Measurements from ENCODE around the gene PCDHGB1.
"Not testable (repeated sequence)": the region's sequence is repeated elsewhere in the genome, so short reads cannot be mapped to it uniquely, and the experiment has no call there.

The PCDHGB1 gene

DNA sequence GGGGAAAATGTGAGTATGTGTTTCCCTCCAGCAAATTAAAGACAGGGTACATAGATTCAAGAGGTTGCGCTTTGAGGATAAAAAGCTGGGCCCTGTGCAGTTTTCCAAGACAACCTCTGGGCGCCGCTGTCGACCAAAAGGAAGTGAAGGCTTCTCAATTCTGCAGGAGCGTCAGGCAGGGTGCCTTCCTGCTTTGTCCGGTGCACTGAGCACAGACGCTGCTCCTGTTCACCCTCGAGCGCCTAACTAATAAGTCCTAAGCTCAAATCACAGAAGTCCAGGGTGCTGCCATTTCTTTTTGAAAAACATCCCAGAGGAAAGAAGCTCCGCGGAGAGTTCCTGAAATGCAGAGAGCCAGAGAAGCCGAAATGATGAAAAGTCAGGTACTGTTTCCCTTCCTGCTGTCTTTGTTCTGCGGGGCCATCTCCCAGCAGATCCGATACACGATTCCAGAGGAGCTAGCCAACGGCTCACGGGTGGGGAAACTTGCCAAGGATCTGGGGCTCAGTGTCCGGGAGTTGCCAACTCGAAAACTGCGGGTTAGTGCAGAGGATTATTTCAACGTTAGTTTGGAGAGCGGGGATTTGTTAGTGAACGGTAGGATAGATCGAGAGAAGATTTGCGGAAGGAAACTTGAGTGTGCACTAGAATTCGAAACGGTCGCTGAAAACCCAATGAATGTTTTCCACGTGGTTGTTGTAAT is at the start of gene PCDHGB1:
Gene PCDHGB1 (plus strand): TSS at position 183 of the 703 bp plus-strand sequence. CDS start 162 bp downstream, at position 345.
- no peak for DNase-seq (ENCODE audit: low read depth in 2 of 2)

DNA sequence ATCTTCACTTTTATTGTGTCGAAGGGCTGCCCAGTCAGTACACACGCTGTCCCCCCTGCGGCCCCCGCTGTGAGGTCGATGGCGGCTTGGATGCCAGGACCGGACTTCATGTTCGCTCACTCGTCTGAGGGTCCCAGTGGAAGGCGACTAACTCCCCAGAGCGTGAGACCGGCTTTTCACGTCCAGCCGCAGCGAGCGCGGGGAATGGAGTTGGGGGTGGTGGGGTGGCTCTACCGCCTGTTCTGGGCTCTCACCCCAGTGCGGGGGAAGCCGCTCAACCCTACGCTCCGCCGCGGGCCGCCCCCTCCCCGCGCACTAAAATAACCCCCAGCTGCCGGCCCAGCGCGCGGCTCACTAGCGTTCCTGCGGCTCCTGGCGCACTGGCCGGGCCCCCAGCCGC is 46.1 kb upstream of the PCDHGB1 start, which contains the start of gene SLC25A2:
Gene SLC25A2 (minus strand): TSS at position 294 of the 400 bp plus-strand sequence. CDS start 184 bp downstream, at position 110.
- DNase-seq (ENCODE audit: low read depth in 2 of 2) = no peak

DNA sequence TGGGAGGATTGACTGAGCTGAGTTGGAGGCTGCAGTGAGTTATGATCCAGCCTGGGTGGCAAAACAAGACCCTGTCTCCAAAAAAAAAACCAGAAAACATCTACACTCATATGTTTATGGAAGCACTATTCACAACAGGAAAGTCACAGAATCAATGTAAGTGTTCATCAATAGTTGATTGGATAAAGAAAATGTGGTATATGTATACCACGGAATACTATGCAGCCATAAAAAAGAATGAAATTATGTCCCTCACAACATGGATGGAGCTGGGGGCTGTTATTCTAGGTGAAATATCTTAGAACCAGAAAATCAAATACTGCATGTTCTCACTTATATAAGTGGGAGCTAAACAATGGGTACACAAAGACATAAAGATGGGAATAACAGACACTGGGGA is 43.3 kb upstream of the PCDHGB1 start:
- no peak for DNase-seq (ENCODE audit: low read depth in 2 of 2)

DNA sequence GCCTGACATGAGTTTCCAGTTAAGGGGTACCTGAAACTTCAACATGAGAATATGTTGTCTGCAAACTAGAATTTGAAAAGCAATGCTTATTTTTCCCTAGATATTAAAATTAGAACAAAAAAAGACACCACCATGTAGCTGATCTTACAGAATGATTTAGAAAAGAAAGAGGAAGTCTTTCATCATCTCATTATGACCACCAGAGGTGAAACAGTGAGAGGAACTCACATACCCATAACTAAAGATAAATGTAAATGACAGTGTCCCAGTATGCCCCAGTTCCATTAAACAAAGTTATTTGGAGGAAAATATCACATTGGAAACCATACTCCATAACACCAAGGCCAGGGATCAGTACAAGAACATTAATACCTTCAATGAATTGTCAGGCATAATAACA is 36.2 kb upstream of the PCDHGB1 start:
- DNase-seq (ENCODE audit: low read depth in 2 of 2) = no peak

DNA sequence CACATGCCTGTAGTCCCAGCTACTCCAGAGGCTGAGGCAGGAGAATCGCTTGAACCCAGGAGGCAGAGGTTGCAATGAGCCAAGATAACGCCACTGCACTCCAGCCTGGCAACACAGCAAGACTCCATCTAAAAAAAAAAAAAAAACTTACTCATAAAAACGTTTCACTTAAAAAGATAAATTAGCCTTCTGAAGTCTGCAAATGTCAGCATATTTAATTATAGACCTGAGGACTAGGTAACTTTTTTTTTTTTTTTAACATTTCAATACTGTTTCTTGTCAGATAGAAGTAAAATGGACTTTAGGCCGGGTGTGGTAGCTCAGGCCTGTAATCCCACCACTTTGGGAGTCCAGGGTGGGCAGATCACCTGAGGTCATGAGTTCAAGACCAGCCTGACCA is 32.9 kb upstream of the PCDHGB1 start:
- DNase-seq (ENCODE audit: low read depth in 2 of 2) = not testable (repeated sequence)

DNA sequence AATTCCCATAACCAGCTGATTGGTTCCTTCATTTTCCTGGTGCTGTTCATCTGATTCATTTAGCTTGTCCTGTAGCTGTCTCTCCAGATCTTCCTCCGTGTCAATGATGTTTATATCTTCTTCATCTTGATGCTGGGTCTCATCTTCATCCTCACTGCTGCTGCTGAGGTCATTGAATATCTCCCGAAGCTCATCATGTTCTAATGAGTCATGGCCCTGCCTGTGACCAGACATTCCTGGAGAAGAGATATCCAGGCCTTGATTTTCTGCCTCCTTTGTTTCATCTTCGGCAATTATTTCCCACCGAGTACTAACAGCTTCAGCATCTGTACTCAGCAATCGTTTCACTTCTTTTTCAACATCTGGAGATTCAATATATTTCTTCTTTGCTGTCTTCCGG is 30.7 kb upstream of the PCDHGB1 start:
- DNase-seq (ENCODE audit: low read depth in 2 of 2) = no peak

DNA sequence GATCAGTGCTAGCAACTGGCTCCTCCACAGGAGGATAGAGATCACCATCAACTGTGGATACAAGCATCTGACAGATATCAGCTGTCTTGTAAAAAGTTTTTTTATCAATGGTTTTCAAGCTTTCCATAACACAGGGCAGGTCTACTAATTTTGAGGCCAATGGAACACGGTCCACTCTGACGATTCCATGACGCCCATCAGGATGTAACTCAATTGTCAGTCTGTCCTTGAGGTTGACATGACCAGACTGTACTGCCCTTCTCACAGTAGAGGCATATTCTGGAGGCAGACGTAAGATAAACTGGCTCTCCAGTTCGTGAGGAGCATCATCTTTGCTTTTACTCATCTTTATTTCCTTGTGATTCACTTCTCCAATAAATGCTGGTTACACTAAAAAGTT is 30.2 kb upstream of the PCDHGB1 start:
- DNase-seq (ENCODE audit: low read depth in 2 of 2) = no peak

DNA sequence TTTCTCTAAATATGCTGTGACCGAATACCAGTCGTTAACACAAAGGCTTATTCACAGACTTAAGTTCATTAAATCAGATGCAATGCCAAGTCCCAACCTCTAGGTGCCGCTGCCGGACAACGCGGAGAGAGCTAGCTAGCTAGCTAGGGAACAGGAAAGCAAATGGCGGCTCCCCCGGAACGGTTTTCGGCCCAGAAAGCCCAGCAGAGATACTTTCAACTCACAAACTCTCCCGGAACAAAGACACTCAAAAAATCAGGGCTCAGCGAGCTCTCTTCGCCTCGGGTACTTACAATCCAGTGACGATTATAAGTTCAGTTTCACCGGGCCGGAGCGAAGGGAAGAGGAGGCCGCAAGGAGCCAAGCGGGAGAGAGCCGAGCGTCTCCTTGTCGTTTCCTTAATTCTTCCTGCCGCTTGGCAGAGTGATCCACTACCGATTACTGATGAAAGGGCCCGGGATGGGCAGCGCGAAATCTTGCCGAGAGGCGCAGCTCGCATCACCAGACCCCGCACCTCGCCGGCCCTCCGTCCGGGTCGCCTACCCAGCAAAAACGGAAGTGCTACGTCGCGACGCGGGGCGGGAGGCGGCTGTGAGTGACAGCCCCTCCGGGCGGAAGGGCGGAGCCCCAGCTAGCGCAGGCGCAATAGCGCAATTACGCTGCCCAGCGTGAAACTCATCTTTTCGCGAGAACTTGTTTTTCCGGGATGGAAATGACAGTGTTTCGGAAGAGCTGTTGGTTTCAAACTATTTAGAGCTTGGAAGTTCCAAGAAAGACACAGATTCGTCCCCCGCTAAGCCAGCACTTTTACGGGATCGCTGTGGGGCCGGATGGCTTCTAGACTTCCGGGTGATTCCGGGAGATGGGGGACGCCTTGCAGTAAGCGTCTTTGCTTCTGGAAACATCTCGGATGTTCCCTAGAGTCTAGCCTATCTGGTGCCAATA is 29.4 kb upstream of the PCDHGB1 start, which contains the start of gene TAF7:
Gene TAF7 (minus strand): TSS at position 560 of the 945 bp plus-strand sequence. CDS start 740 bp downstream, outside the sequence.
- DNase-seq (ENCODE audit: low read depth in 2 of 2) = peak; percentile 85 to 86

DNA sequence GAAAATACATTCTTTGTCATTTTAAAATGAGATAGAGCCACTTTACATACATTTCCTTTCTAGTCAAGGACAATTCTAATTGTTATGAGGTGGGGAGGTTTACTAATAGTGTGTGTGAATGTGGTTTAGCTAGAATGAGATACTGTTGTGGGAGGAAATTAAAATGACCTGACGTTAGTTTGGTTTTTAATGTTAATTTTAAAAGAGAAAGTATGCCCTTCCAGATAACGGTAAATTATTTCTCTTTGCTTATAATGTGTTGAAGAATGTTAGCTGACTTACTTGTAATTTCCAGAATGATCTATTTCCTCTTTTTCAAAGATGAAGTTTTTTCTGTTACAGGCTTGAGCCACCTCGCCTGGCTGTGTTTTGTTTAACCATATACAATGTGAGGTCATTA is 27.6 kb upstream of the PCDHGB1 start:
- no peak for DNase-seq (ENCODE audit: low read depth in 2 of 2)

DNA sequence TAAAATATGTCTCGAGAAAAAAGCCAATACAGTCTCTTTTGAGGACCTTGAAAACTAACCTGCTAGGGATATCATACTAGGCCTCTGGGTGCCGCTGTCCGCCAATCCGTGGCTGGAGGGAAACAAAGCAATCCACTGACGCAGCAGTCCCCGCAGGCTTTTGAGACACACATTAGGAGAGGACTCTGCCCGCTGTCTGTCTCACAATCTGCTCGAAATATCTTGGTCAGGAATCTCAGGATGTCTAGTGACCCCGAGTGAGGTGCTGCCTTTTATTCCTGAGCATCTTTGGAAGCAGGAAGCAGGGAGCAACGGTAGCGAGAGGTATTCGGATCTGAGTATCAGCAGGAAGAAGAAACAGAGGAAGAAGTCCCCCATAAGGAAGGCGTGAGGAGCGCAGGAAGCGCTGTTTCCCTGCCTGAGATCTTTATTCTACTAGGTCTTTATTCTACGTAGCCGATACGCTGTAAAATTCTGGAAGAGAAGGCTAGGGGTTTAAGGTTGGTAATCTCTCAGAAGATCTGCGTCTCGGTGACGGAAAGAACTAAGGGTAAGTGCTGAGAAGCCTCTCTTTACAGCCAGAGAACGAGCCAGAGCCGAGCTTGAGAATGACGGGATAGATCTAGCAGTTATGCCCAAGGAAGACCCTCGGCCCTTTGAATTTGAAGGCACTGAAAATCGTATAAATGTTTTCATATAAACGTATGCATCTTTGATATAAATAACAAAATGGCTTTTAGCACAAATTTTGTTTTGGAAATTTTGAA is 23.6 kb upstream of the PCDHGB1 start:
- peak; percentile 30 to 43 for DNase-seq (ENCODE audit: low read depth in 2 of 2)

DNA sequence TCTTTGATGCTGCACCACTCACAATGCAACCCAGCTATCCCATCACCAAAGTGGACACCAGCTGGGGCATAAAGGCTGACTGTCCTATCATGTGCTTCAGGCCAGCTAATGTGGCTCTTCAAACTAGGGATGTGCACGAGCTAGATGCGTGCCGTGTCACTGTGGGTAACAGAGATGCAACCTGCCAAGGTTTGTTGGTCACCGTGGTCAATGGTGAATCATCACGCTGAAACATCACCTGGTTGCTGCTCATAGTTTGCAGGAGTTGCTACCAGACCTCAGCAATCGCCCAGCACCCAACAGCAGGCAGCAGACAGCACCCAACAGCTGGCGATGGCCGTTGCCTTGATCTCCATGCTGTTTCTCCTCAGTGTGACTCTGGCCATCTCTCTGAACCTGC is 21.7 kb upstream of the PCDHGB1 start:
- no peak for DNase-seq (ENCODE audit: low read depth in 2 of 2)

DNA sequence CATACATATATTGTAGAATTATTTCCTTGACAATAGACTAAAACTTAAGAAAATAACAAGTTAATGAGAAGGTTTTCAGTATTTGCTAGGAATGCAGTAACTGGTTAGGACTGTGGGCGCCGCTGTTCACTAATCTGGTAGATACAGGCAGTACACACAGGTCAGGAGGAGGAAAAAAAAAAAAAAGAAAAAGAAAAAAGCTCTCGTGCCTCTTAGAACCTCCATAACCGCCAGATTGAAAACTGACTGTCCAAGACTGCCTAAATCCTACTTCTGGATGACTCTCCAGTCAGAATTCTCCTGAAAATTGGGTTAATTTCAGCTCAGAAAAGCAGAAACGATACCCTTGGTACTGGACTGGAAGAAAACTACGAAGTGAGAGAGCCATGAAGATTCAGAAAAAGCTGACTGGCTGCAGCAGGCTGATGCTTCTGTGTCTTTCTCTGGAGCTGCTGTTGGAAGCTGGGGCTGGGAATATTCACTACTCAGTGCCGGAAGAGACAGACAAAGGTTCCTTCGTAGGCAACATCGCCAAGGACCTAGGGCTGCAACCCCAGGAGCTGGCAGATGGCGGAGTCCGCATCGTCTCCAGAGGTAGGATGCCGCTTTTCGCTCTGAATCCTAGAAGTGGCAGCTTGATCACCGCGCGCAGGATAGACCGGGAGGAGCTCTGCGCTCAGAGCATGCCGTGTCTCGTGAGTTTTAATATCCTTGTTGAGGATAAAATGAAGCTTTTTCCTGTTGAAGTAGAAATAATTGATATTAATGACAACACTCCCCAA is 19.4 kb upstream of the PCDHGB1 start, which contains the start of gene PCDHGA1:
Gene PCDHGA1 (plus strand): TSS at position 216 of the 782 bp plus-strand sequence.
- DNase-seq (ENCODE audit: low read depth in 2 of 2) = no peak

DNA sequence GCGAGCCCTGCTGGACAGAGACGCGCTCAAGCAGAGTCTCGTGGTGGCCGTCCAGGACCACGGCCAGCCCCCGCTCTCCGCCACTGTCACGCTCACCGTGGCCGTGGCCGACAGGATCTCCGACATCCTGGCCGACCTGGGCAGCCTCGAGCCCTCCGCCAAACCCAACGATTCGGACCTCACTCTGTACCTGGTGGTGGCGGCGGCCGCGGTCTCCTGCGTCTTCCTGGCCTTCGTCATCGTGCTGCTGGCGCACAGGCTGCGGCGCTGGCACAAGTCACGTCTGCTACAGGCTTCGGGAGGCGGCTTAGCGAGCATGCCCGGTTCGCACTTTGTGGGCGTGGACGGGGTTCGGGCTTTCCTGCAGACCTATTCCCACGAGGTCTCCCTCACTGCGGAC is 17.3 kb upstream of the PCDHGB1 start:
- DNase-seq (ENCODE audit: low read depth in 2 of 2) = not testable (repeated sequence)

DNA sequence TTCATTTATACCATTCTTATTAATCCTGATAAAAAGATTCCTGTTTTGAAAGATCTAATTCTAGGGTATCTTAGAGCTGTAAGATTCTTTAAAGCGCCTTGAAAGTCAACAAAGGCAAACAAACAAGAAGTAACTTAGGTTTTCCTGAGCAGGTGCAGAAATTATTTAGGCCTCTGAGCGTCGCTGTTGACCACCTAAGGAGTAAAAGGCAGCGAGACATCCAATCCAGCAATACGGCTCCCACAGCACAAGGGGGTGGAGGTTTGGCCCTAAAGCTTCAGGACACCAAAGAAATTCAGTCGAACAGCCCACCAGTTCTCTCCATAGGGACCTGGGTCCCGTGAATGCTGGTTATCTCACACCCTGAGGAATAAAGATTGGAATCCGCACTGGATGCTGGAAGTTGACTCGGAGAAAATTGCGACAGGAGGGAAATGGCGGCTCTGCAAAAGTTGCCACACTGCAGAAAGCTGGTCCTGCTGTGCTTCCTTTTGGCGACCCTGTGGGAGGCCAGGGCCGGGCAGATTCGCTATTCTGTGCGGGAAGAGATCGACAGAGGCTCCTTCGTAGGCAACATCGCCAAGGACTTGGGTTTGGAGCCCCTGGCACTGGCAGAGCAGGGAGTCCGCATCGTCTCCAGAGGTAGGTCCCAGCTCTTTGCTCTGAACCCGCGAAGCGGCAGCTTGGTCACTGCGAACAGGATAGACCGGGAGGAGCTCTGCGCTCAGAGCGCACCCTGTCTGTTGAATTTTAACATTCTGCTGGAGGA is 11.2 kb upstream of the PCDHGB1 start, which contains the start of gene PCDHGA2:
Gene PCDHGA2 (plus strand): TSS at position 223 of the 769 bp plus-strand sequence.
- no peak for DNase-seq (ENCODE audit: low read depth in 2 of 2)

DNA sequence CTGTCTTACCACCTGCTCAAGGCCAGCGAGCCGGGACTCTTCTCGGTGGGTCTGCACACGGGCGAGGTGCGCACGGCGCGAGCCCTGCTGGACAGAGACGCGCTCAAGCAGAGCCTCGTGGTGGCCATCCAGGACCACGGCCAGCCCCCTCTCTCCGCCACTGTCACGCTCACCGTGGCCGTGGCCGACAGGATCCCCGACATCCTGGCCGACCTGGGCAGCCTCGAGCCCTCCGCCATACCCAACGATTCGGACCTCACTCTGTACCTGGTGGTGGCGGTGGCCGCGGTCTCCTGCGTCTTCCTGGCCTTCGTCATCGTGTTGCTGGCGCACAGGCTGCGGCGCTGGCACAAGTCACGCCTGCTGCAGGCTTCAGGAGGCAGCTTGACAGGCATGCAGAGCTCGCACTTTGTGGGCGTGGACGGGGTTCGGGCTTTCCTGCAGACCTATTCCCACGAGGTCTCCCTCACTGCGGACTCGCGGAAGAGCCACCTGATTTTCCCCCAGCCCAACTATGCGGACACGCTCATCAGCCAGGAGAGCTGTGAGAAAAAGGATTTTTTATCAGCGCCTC is 9.0 kb upstream of the PCDHGB1 start:
- not testable (repeated sequence) for DNase-seq (ENCODE audit: low read depth in 2 of 2)

DNA sequence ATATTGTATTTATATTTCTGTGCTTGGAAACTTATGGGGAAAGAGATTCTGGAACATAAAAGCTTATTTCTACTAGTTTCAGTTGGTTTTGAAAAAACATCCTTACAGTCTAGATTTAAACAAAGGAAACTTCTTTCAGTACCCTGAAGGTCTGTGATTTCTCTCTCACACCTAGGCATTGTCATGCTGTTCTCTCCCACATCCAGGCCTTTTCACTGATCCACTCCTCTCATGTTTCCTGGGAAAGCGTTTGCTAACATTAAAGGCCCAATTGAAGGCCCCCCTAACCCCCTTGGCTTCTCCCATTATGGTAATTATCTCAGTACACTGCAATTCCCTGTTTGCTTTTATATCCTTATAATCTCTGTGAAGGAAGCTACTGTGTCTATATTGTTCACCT is 7.1 kb upstream of the PCDHGB1 start:
- no peak for DNase-seq (ENCODE audit: low read depth in 2 of 2)

DNA sequence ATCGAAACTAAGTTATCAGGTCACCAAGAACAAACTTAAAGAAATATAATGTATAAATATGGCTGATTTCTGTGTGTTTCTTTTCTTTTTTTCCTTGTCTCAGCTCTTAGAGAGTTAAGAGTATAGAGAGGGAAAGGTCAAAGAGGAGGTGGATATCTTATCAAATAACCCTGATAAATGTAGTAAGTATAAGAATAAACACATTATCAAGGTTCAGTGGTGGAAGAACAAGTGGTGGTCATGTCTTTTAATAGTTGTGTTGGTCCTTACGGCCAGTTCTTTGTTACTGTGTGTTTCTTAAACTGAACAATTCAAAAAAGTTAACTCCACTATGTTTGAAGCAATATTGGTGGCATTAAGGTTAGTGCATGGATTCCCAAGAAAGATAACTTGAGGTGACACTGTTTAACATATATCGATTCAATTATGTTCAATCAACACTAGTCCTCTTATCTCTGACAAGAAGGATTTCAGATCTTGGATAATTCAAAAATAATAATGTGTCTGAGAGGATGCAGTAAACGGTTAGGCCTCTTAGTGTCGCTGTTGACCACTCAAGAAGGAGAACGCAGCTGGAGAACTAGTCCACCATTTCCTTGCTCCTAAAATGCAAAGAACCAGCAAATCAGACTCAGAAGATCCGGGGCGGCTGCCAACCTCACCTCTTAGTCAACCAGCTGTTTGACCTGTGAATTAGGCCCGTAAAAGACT is 6.5 kb upstream of the PCDHGB1 start, which contains the start of gene PCDHGA3:
Gene PCDHGA3 (plus strand): TSS at position 588 of the 711 bp plus-strand sequence. CDS start 205 bp downstream, outside the sequence.
- DNase-seq (ENCODE audit: low read depth in 2 of 2) = no peak

DNA sequence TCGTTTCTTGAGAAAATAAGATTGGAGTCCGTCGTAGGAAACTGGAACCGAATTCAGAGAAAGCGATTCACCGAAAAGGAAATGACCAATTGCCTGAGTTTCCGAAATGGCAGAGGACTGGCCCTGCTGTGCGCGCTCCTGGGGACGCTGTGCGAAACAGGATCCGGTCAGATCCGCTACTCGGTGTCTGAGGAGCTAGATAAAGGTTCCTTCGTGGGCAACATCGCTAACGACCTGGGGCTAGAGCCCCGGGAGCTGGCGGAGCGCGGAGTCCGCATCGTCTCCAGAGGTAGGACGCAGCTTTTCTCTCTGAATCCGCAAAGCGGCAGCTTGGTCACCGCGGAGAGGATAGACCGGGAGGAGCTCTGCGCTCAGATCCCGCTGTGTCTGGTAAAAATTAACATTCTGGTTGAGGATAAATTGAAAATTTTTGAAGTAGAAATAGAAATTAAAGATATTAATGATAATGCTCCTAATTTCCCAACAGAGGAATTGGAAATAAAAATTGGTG is 5.9 kb upstream of the PCDHGB1 start:
- DNase-seq (ENCODE audit: low read depth in 2 of 2) = no peak

DNA sequence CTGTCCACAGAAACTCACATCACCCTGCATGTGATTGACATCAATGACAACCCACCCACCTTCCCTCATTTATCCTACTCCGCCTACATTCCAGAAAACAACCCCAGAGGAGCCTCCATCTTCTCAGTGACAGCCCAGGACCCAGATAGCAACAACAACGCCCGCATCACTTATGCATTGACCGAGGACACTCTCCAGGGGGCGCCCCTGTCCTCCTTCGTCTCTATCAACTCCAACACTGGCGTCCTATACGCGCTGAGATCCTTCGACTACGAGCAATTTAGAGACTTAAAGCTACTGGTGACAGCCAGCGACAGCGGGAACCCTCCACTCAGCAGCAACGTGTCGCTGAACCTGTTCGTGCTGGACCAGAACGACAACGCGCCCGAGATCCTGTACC is 4.6 kb upstream of the PCDHGB1 start:
- DNase-seq (ENCODE audit: low read depth in 2 of 2) = no peak

Measured in stimulated activated CD8-positive, alpha-beta memory T cell treated with anti-CD3 and anti-CD28 coated beads, Interleukin-15, amount 100 ng/mL, for 4 hours (primary cell).